Lower lobe of right lung (tissue), 2 donors: ENCODE data around the gene ELOVL1. TPM values are rescaled to one million over a fixed set of nuclear protein-coding genes. Genes with fewer than 3 reads are reported as not detected.

Experiments
- ATAC-seq, 2 donors: fragments of 200-7000 bp; cut with Tn5 transposase; one replicate each; pipeline ENCODE4 v1.9.1; 2020 to 2022; ENCODE audit warnings: mild to moderate bottlenecking in 2 of 2, moderate library complexity in 2 of 2
- DNase-seq: peaks from one replicate; pipeline ENCODE4 v3.0.0-alpha.2; 2020
- H3K27ac ChIP-seq: fragments of 200-600 bp; one replicate; pipeline ENCODE4 v1.8.0; 2022
- H3K27me3 ChIP-seq: fragments of 200-600 bp; one replicate; pipeline ENCODE4 v1.8.0; 2022; ENCODE audit warnings: low read depth
- H3K36me3 ChIP-seq: fragments of 200-600 bp; one replicate; pipeline ENCODE4 v1.8.0; 2022; ENCODE audit warnings: mild to moderate bottlenecking
- H3K4me1 ChIP-seq: fragments of 200-600 bp; one replicate; pipeline ENCODE4 v1.8.0; 2022
- H3K4me3 ChIP-seq: fragments of 200-600 bp; one replicate; pipeline ENCODE4 v1.8.0; 2022; ENCODE audit warnings: mild to moderate bottlenecking
- H3K9me3 ChIP-seq: fragments of 200-600 bp; one replicate; pipeline ENCODE4 v1.8.0; 2022
- intact Hi-C: fragments of 100-400 bp; cut with DNase I; formaldehyde crosslinking; loops from one replicate; pipeline ENCODE4 v1.11.0; 2022
- total RNA-seq: library from RNA; stranded (reverse); fragmentation: NEBNext Ultra II Directional; extraction: Animal tissue kit (Norgen Biotek cat#: 25700); gene quantifications from one replicate; pipeline ENCODE4 v1.2.1, GENCODE V29; 2021
- TF ChIP-seq, protein P1 (sequence below): fragments of 200-600 bp; IDR thresholded peaks from one replicate; pipeline ENCODE4 v1.8.0; 2022; ENCODE audit warnings: antibody characterized with exemption, mild to moderate bottlenecking
- donor health status: DM: no; HTN: yes; CAD: no; lungs with severe emphysema.

The ELOVL1 gene
- total RNA-seq, 1 donor from 2014 or later = 99.8 TPM

DNA sequence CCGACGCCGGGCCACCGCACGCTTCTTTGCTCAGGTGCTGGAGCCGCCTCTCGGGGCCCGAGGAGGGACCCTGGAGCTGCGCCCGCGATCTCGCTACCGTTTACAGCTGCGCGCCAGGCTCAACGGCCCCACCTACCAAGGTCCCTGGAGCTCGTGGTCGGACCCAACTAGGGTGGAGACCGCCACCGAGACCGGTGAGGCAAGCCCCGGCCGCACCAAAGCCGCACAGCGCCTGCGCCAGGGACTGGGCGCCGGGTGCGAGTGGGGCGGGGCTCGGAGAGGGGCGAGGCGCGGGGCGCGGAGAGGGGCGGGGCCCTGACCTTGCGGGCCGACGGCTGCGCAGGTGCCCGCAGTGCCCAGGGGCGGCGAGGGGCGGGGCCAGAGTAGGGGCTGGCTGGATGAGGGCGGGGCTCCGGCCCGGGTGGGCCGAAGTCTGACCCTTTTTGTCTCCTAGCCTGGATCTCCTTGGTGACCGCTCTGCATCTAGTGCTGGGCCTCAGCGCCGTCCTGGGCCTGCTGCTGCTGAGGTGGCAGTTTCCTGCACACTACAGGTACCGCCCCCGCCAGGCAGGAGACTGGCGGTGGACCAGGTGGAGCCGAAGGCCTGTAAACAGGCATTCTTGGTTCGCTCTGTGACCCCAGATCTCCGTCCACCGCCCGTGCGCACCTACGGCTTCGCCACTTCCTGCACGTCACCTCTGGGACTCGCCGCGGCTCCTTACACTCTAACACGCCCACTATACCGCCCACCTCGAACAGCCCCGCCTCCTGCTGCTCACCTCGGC is 18.8 kb downstream of the ELOVL1 start:
- DNase-seq = peak; percentile 94
- Histone ChIP-seq H3K9me3 (no peaks in the 10 kb centered on the region), H3K27ac (peak overlapping the region; percentile 88), H3K4me3 (peak overlapping the region; percentile 62), H3K27me3 (no peaks in the 10 kb centered on the region), H3K4me1 (peaks cover 22% of the 10 kb centered on the region), H3K36me3 (no peaks in the 10 kb centered on the region)
- ATAC-seq = peak; percentile 98
- intact Hi-C loops = no loop called here
- TF ChIP-seq, protein P1, sequence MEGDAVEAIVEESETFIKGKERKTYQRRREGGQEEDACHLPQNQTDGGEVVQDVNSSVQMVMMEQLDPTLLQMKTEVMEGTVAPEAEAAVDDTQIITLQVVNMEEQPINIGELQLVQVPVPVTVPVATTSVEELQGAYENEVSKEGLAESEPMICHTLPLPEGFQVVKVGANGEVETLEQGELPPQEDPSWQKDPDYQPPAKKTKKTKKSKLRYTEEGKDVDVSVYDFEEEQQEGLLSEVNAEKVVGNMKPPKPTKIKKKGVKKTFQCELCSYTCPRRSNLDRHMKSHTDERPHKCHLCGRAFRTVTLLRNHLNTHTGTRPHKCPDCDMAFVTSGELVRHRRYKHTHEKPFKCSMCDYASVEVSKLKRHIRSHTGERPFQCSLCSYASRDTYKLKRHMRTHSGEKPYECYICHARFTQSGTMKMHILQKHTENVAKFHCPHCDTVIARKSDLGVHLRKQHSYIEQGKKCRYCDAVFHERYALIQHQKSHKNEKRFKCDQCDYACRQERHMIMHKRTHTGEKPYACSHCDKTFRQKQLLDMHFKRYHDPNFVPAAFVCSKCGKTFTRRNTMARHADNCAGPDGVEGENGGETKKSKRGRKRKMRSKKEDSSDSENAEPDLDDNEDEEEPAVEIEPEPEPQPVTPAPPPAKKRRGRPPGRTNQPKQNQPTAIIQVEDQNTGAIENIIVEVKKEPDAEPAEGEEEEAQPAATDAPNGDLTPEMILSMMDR = no peak

DNA sequence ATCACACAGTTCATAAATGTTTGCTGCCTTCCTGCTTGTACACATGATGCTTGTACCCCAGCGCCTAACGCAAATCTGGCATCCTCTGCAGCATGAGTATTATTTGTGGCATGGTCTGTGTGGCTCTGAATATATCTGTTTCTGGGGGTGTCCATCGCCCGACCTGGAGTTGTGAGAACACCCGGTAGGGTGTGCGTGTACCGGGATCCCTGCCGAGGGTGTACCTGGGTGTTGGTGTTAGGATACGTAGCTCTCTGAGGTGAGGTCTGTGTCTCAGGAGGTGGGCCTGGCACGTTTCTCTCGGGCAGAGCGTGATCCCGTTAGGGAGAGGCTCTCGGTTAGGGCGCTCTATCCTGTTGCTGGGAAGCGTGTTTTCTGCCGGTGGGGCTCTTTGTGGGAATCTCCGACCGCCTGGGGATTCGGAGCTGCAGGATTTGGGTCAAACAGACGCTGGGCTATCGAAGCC is 19.4 kb downstream of the ELOVL1 start:
- Histone ChIP-seq H3K36me3 (no peaks in the 10 kb centered on the region), H3K9me3 (no peaks in the 10 kb centered on the region), H3K27me3 (no peaks in the 10 kb centered on the region), H3K4me1 (peaks cover 22% of the 10 kb centered on the region), H3K4me3 (peak overlapping the region; percentile 62), H3K27ac (peak overlapping the region; percentile 88)
- ATAC-seq = peak; percentile 42 to 51
- TF ChIP-seq, protein P1 = no peak
- intact Hi-C loops = no loop called here
- DNase-seq = no peak

DNA sequence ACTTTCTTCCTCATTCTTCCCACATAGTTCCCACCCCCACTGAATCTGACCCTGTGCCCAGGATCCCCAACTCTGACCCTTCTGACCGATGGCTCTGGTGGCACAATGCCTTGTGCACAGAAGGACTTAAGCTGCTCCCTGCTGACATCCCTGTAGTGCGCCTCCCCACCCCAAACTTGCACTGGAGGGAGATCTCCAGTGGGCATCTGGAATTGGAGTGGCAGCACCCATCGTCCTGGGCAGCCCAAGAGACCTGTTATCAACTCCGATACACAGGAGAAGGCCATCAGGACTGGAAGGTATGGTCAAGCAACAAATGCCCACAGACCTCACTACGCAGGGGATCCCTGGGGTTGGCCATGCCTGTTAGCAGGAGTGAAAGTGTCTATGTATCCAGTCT is 21.2 kb downstream of the ELOVL1 start:
- H3K4me1 ChIP-seq = peaks cover 22% of the 10 kb centered on the region
- H3K9me3 ChIP-seq = no peaks in the 10 kb centered on the region
- intact Hi-C loops = no loop called here
- DNase-seq (no peak), ATAC-seq (no peak)
- TF ChIP-seq, protein P1 = no peak
- H3K27me3 ChIP-seq = no peaks in the 10 kb centered on the region
- no peak overlapping the region for H3K4me3 ChIP-seq
- H3K36me3 ChIP-seq = no peaks in the 10 kb centered on the region
- H3K27ac ChIP-seq = no peak overlapping the region

DNA sequence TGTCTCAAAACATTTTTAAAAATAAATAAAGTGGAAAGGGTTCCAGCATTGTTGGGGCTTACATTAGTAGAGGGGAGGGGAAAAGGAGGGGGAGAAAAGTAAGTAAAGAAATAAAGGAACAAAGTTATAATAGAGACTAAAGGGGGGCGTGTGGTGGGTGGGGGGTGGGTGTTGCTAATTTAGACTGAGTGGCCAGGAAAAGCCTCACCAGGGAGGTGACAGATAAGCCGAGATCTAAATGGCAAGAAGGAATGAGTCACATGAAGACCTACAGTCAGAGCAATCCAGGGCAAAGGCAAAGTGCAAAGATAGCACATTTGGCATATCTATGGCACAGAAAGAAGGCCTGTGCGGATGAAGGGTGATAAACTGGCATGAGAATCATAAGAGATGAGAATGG is 22.7 kb downstream of the ELOVL1 start:
- H3K27ac ChIP-seq = no peak overlapping the region
- no peak overlapping the region for H3K4me3 ChIP-seq
- intact Hi-C loops = no loop called here
- DNase-seq (no peak), ATAC-seq (no peak)
- TF ChIP-seq, protein P1 = no peak
- H3K9me3 ChIP-seq = no peaks in the 10 kb centered on the region
- no peaks in the 10 kb centered on the region for H3K36me3 ChIP-seq
- peaks cover 22% of the 10 kb centered on the region for H3K4me1 ChIP-seq
- no peaks in the 10 kb centered on the region for H3K27me3 ChIP-seq

DNA sequence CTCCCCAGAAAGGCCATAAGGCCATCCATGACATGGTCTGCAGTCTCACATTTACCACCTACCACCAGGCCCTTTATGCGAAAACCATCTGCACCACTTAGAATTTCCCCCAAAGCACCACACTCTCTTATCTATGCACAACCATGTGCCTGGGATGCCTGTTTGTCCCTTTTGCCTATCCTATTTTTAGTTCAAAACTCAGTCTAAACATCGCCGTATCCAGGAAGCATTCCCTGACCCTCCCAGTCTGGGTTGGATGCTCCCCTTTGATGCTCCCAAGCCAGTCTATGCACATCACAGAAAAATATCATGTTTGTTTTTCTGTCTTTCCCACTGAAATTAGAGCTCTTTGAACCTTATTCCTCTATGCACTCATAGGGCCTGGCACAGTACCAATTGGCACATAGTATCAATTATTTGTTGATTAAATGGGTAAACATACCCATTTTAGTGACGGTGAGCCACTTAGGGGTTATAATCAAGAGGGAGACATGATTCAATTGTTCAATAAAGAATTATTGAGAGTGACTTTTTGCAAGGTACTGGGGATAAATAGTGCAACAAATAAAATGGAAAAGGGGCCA is 23.5 kb downstream of the ELOVL1 start:
- no peak overlapping the region for H3K4me3 ChIP-seq
- DNase-seq (no peak), ATAC-seq (no peak)
- no peaks in the 10 kb centered on the region for H3K9me3 ChIP-seq
- peaks cover 17% of the 10 kb centered on the region for H3K4me1 ChIP-seq
- TF ChIP-seq, protein P1 = no peak
- no peaks in the 10 kb centered on the region for H3K27me3 ChIP-seq
- intact Hi-C loops = no loop called here
- no peak overlapping the region for H3K27ac ChIP-seq
- no peaks in the 10 kb centered on the region for H3K36me3 ChIP-seq
